HG03139 (cell line): ENCODE results near the gene COPS9.
A peak's percentile ranks its signal among the peaks of the same experiment; 100 is the strongest.

ENCODE experiments used
- ATAC-seq: cut with Tn5 transposase; IDR thresholded peaks from one replicate; pipeline ENCODE4 v1.9.1; 2021; ENCODE audit not compliant: unreplicated experiment

The COPS9 gene

GRCh38 chr2:240136013-240136670 lies at the start of gene COPS9:
Gene COPS9 (minus strand): TSS chr2:240136305. CDS start chr2:240136284, 21 bp downstream.
- peak; percentile 90 for ATAC-seq

- no peak for ATAC-seq
These were observed 48.6 kb upstream of the COPS9 start for GRCh38 chr2:240184656-240185055.

- no peak for ATAC-seq
These were observed 47.9 kb upstream of the COPS9 start for GRCh38 chr2:240183875-240184590.

GRCh38 chr2:240183006-240183874 lies 47.1 kb upstream of the COPS9 start:
- no peak for ATAC-seq

- ATAC-seq = no peak
These were observed 46.4 kb upstream of the COPS9 start for GRCh38 chr2:240182476-240182875.

- ATAC-seq = no peak
These were observed 45.9 kb upstream of the COPS9 start for GRCh38 chr2:240182001-240182400.

- no peak for ATAC-seq
These were observed 44.0 kb upstream of the COPS9 start for GRCh38 chr2:240179941-240180666.

GRCh38 chr2:240179186-240179815 lies 43.2 kb upstream of the COPS9 start:
- no peak for ATAC-seq

GRCh38 chr2:240178564-240178963 lies 42.5 kb upstream of the COPS9 start:
- no peak for ATAC-seq

GRCh38 chr2:240174496-240174895 lies 38.4 kb upstream of the COPS9 start:
- no peak for ATAC-seq

- no peak for ATAC-seq
These were observed 36.2 kb upstream of the COPS9 start for GRCh38 chr2:240172071-240172895.

- ATAC-seq = no peak
These were observed 34.8 kb upstream of the COPS9 start for GRCh38 chr2:240170883-240171282.

- ATAC-seq = no peak
These were observed 34.2 kb upstream of the COPS9 start for GRCh38 chr2:240170354-240170735.

- ATAC-seq = no peak
These were observed 33.6 kb upstream of the COPS9 start for GRCh38 chr2:240169486-240170353.

- no peak for ATAC-seq
These were observed 32.6 kb upstream of the COPS9 start for GRCh38 chr2:240168546-240169361.

- no peak for ATAC-seq
These were observed 31.9 kb upstream of the COPS9 start for GRCh38 chr2:240168041-240168440.

GRCh38 chr2:240167588-240167880 lies 31.4 kb upstream of the COPS9 start:
- no peak for ATAC-seq
